ENCODE measurements around the gene FGD5. TPM values are rescaled to one million over a fixed set of nuclear protein-coding genes. Genes with fewer than 3 reads are reported as not detected.

FGD5 gene
- total RNA-seq, 2 experiments from 2014 or later, result 0.10 TPM; not detected in 1

DNA sequence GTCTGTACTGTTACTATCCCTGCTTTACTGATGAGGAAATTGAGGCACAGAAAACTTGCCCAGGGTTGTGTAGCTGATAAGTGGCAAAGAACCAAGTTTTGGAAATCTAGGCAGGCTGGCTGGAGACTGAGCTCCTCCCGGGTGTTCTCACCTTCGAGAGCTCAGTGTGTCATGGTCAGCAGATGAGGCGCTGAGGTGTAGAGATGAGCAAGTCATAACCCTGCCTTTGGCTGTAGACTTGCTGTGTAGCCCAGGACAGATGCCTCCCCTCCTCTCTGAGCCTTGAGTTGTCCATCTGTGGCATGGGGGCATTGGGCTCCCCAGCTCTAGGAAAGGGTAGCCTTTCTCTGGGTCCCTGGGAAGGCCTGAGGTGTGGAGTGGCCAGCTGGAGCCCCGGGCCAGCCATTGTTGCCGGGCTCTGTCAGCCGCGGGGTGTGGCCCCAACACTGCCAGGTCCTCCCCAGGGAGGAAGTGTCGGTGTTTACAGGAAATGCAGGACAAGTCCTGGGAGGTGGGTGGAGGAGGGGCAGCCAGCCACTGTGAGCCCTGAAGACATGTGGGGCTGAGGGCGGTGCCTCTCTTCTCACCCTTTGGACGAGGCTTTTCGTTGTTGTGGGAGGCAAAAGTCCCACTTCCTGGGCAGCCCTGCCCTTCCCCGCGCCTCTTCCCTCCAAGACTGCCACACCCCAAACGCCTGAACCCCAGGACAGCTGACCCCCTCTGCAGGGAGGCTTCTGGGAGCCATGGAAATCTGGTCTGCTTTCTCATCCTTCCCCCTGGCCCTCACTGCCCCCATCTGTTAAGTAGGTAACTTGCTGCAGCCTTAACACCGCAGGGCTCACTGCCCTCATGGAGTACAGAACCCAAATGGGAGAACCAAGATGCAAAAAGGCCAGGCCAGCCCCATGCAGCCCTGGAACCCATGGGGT, 29.1 kb downstream of the FGD5 start:
- Mint-ChIP-seq H3K27me3 (peaks cover 31% of the 10 kb centered on the region), H3K36me3 (ENCODE audit: low read depth) (no peaks in the 10 kb centered on the region), H3K4me3 (no peak overlapping the region), H3K9me3 (peaks cover 3% of the 10 kb centered on the region), H3K4me1 (peaks cover 36% of the 10 kb centered on the region), H3K27ac (peak overlapping the region; percentile 33)
- DNase-seq, result peak; percentile 55
- ChIA-PET CTCF (interaction anchor here (0.9 to 1.0 kb wide), 2 partner anchors 10 to 79 kb away, joined by 3 to 4 read pairs; no protein-coding TSS in a partner anchor), POLR2A (interaction anchor here (1.3 kb wide), 1 partner anchor 17 kb away, joined by 5 read pairs; no protein-coding TSS in a partner anchor)

DNA sequence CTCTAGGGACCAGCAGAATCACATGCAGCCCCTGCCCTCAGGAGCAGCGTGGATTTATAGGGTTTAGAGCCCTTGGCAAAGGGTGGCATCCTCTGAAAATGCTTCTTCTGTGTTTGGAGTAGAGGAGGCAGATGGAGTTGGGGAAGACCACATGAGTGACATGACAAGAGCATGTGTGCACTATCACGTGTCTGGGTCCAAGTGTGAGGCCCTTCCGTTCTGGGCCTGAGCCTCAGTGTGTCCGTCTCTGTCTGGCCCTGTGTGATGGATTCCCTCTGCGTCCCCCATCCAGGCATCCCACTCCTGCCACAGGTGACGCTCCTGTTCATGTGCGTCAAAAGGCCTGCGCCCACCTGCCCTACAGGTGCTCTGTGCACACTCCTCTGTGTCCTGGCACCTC, 30.1 kb downstream of the FGD5 start:
- H3K4me1 Mint-ChIP-seq, result peaks cover 36% of the 10 kb centered on the region
- no peak overlapping the region for H3K4me3 Mint-ChIP-seq
- H3K36me3 Mint-ChIP-seq (ENCODE audit: low read depth), result no peaks in the 10 kb centered on the region
- ChIA-PET CTCF (no interaction called here), POLR2A (no interaction called here)
- no peak for DNase-seq
- H3K27ac Mint-ChIP-seq, result no peak overlapping the region
- H3K27me3 Mint-ChIP-seq, result peaks cover 33% of the 10 kb centered on the region
- peaks cover 3% of the 10 kb centered on the region for H3K9me3 Mint-ChIP-seq

DNA sequence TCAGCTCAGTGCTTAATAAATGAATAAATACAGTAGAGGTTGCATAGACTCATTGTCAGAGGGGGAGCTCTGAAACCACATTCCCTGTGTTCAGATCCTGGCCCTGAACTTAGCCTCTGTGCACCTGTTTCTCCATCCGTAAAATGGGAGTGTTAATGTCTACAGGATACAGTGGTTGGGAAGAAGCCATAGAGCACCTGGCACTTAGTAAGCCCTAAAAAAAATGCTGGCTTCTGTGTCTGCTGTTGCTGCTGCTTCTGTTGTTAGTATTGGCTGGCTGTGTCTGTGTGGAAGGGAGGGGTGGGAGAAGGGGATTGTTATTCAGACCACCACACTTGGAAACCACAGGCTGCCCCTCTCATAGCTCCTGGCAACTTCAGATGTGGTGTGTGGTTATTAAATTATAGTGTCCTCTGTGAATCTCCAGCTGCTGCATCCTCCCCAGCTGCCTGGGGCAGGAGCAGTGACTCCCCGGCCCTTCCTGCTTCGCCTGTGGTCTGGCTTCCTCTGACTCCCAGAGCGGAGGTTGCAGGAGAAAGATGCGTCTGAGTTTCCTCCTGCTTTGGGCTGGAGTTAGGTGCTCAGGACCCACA, 31.0 kb downstream of the FGD5 start:
- no peak for DNase-seq
- Mint-ChIP-seq H3K9me3 (peaks cover 3% of the 10 kb centered on the region), H3K4me1 (peaks cover 36% of the 10 kb centered on the region), H3K36me3 (ENCODE audit: low read depth) (no peaks in the 10 kb centered on the region), H3K4me3 (no peak overlapping the region), H3K27ac (no peak overlapping the region), H3K27me3 (peaks cover 28% of the 10 kb centered on the region)
- ChIA-PET CTCF (no interaction called here), POLR2A (no interaction called here)

DNA sequence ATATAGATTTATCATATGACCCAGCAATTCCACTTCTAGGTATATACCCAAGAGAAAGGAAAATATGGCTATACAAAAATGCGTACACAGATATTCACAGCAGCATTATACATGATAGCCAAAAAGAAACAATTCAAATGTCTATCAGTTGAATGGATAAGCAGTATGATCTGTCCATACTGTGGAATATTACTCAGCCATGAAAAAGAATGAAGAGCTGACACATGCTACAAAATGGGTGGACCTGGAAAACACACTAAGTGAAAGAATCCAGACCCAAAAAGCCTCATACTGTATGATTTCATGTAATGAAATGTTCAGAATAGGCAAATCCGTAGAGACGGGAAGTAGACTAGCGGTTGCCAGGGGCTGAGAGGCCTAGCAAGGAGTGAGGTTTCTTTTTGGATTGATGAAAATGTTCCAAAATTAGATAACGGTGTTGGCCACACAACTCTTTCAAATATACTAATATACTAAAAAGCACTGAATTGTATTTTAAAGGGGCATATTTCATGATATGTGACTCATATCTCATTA, 33.4 kb downstream of the FGD5 start:
- Mint-ChIP-seq H3K9me3 (peaks cover 3% of the 10 kb centered on the region), H3K27ac (no peak overlapping the region), H3K4me3 (no peak overlapping the region), H3K36me3 (ENCODE audit: low read depth) (no peaks in the 10 kb centered on the region), H3K27me3 (peaks cover 31% of the 10 kb centered on the region), H3K4me1 (peaks cover 22% of the 10 kb centered on the region)
- ChIA-PET POLR2A (no interaction called here), CTCF (no interaction called here)
- DNase-seq, result no peak

- H3K9me3 Mint-ChIP-seq, result peaks cover 3% of the 10 kb centered on the region
- peaks cover 34% of the 10 kb centered on the region for H3K27me3 Mint-ChIP-seq
- DNase-seq, result no peak
- no peaks in the 10 kb centered on the region for H3K36me3 Mint-ChIP-seq (ENCODE audit: low read depth)
- POLR2A ChIA-PET, result no interaction called here
- peaks cover 16% of the 10 kb centered on the region for H3K4me1 Mint-ChIP-seq
- no peak overlapping the region for H3K4me3 Mint-ChIP-seq
- no peak overlapping the region for H3K27ac Mint-ChIP-seq
- CTCF ChIA-PET, result no interaction called here
Observed at GRCh38 chr3:14852717-14853116, 34.0 kb downstream of the FGD5 start.

DNA sequence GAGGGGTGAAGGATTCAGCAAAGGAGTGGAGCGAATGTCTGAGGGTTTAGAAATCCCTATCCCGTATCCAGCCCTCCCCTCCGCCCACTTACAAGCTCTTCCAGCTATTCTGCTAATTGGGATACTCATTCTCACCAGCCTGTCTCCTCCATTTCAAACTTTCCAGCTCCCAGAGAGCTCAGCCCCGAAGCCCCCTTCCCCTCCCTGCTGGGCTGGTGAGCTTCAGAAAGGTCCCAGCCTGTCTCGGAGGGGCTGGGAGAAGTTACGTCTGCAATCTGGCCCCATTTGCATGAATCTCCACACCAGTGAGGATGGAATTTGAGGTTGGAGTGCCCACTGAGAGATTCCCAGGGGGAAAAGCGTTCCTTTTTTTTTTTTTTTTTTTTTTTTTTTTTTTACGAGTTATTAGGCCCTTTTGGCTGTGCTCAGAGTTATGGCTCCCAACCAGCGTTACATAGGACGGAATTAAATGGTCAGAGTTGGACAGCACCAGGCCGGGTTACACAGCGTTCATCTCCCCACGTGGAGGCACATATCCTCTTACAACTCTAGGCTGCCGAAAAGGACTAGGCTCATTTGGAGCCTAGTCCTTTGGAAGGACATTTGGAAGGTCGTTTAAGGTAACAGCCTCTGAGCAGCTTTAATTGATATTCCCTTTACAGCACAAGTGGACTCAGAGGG, 34.6 kb downstream of the FGD5 start:
- Mint-ChIP-seq H3K4me1 (peaks cover 9% of the 10 kb centered on the region), H3K27ac (no peak overlapping the region), H3K9me3 (peaks cover 3% of the 10 kb centered on the region), H3K4me3 (no peak overlapping the region), H3K27me3 (peaks cover 38% of the 10 kb centered on the region), H3K36me3 (ENCODE audit: low read depth) (no peaks in the 10 kb centered on the region)
- ChIA-PET POLR2A (no interaction called here), CTCF (interaction anchor here (0.7 kb wide), 1 partner anchor 61 kb away, joined by 4 read pairs; no protein-coding TSS in a partner anchor)
- no peak for DNase-seq

- H3K9me3 Mint-ChIP-seq, result no peaks in the 10 kb centered on the region
- ChIA-PET POLR2A (no interaction called here), CTCF (no interaction called here)
- H3K27me3 Mint-ChIP-seq, result peaks cover 41% of the 10 kb centered on the region
- H3K4me1 Mint-ChIP-seq, result no peaks in the 10 kb centered on the region
- no peaks in the 10 kb centered on the region for H3K36me3 Mint-ChIP-seq (ENCODE audit: low read depth)
- H3K4me3 Mint-ChIP-seq, result no peak overlapping the region
- no peak overlapping the region for H3K27ac Mint-ChIP-seq
- no peak for DNase-seq
Observed at GRCh38 chr3:14857506-14857905, 38.7 kb downstream of the FGD5 start.

DNA sequence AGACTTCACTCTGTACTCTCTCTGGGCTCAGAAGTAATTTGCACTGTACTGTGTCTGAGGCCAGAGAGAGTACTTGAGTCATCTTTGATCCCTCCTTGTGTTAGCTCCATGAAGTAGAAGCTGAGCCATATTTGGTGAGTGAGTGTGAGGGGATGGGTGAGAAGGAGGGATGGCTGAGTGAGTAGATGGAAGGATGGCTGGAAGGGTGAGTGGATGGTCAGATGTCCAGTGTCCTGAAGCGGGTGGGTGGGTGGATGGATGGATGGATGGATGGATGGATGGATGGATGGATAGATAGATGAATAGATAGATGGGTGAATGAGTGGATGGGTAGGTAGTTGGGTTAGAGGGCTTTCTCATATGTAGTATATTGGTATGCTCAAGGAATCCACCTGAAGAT, 39.3 kb downstream of the FGD5 start:
- Mint-ChIP-seq H3K27ac (no peak overlapping the region), H3K4me1 (no peaks in the 10 kb centered on the region), H3K36me3 (ENCODE audit: low read depth) (no peaks in the 10 kb centered on the region), H3K9me3 (no peaks in the 10 kb centered on the region), H3K4me3 (no peak overlapping the region), H3K27me3 (peaks cover 41% of the 10 kb centered on the region)
- ChIA-PET CTCF (no interaction called here), POLR2A (no interaction called here)
- DNase-seq, result no peak

GRCh38 chr3:14859880-14860279, 41.1 kb downstream of the FGD5 start:
- H3K4me1 Mint-ChIP-seq, result no peaks in the 10 kb centered on the region
- CTCF ChIA-PET, result no interaction called here

GRCh38 chr3:14861031-14861430, 42.3 kb downstream of the FGD5 start:
- H3K27me3 Mint-ChIP-seq, result peaks cover 27% of the 10 kb centered on the region
- DNase-seq, result no peak
- no peaks in the 10 kb centered on the region for H3K4me1 Mint-ChIP-seq
- H3K36me3 Mint-ChIP-seq (ENCODE audit: low read depth), result no peaks in the 10 kb centered on the region
- POLR2A ChIA-PET, result no interaction called here
- CTCF ChIA-PET, result interaction anchor here (1.3 kb wide), 1 partner anchor 8 kb away, joined by 3 read pairs; no protein-coding TSS in a partner anchor
- H3K4me3 Mint-ChIP-seq, result no peak overlapping the region
- no peak overlapping the region for H3K27ac Mint-ChIP-seq
- H3K9me3 Mint-ChIP-seq, result no peaks in the 10 kb centered on the region

More at GRCh38 chr3:14859880-14860279, 41.1 kb downstream of the FGD5 start:
- no peak overlapping the region for H3K27ac Mint-ChIP-seq
- no peak for DNase-seq
- H3K27me3 Mint-ChIP-seq, result peaks cover 38% of the 10 kb centered on the region
- H3K9me3 Mint-ChIP-seq, result no peaks in the 10 kb centered on the region
- no peak overlapping the region for H3K4me3 Mint-ChIP-seq
- H3K36me3 Mint-ChIP-seq (ENCODE audit: low read depth), result no peaks in the 10 kb centered on the region
- POLR2A ChIA-PET, result no interaction called here

GRCh38 chr3:14861446-14862302, 42.9 kb downstream of the FGD5 start:
- peaks cover 21% of the 10 kb centered on the region for H3K27me3 Mint-ChIP-seq
- ChIA-PET POLR2A (no interaction called here), CTCF (interaction anchor here (1.3 kb wide), 1 partner anchor 8 kb away, joined by 3 read pairs; no protein-coding TSS in a partner anchor)
- no peak for DNase-seq
- no peak overlapping the region for H3K4me3 Mint-ChIP-seq
- H3K4me1 Mint-ChIP-seq, result no peaks in the 10 kb centered on the region
- H3K9me3 Mint-ChIP-seq, result no peaks in the 10 kb centered on the region
- no peak overlapping the region for H3K27ac Mint-ChIP-seq
- H3K36me3 Mint-ChIP-seq (ENCODE audit: low read depth), result no peaks in the 10 kb centered on the region

DNA sequence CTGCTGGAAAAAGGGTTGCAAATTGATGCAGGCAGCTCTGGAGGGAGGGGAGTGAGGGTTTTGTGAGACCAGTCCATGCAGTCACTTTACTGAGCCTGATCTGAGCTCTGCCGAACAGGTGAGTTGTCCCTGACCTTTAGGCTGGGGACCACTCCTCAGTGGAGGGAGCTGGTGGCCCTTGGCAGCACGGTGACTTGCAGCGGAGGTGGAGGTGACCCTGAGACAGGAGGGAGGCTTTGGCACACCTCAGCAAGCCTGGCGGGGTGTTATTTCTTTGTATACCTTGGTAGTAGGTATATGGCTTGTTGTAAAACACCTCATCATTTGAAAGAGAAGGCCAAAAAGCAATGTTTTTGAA, 43.5 kb downstream of the FGD5 start:
- H3K36me3 Mint-ChIP-seq (ENCODE audit: low read depth), result no peaks in the 10 kb centered on the region
- CTCF ChIA-PET, result no interaction called here
- H3K27ac Mint-ChIP-seq, result no peak overlapping the region
- H3K9me3 Mint-ChIP-seq, result no peaks in the 10 kb centered on the region
- no peaks in the 10 kb centered on the region for H3K4me1 Mint-ChIP-seq
- DNase-seq, result no peak
- H3K4me3 Mint-ChIP-seq, result no peak overlapping the region
- H3K27me3 Mint-ChIP-seq, result peaks cover 17% of the 10 kb centered on the region
- POLR2A ChIA-PET, result no interaction called here
